AG04449 (cell line): ENCODE results near the gene FRS3.

Experiments
- CTCF ChIA-PET: fragments of 350-600 bp; formaldehyde crosslinking; extraction: SDS; loops from one replicate; lab custom pipeline; 2021; ENCODE audit warnings: antibody characterized with exemption; lab: Yijun Ruan, JAX
- POLR2A ChIA-PET: fragments of 400-600, 350-600 bp; formaldehyde crosslinking; extraction: SDS; loops from one replicate; lab custom pipeline; 2020; ENCODE audit warnings: antibody characterized with exemption, inconsistent platforms; lab: Yijun Ruan, JAX
- DNase-seq: peaks from one replicate; pipeline ENCODE4 v3.0.0-alpha.2; 2010; ENCODE audit warnings: low read depth, low spot score
- H3K4me3 ChIP-seq: 2 replicates; pipeline ENCODE4 v1.5.1; 2011; ENCODE audit warnings: low read depth, mild to moderate bottlenecking, control low read depth, low read length
- CTCF ChIP-seq: IDR thresholded peaks from one replicate; pipeline ENCODE4 v1.5.1; 2011; ENCODE audit warnings: mild to moderate bottlenecking, moderate library complexity, low read length, control low read depth, inconsistent platforms; ENCODE audit not compliant: insufficient read depth; ENCODE audit errors: missing control alignments

FRS3 gene

GRCh38 chr6:41734666-41735426 is 44.9 kb downstream of the FRS3 start:
- no peak for DNase-seq
- POLR2A ChIA-PET, result interaction anchor here (0.8 to 2.6 kb wide), 7 partner anchors 12 to 51 kb away, joined by 3 to 10 read pairs (median 4); no protein-coding TSS in a partner anchor
- no peak for TF ChIP-seq CTCF
- CTCF ChIA-PET, result interaction anchor here (0.6 to 6.0 kb wide), 19 partner anchors 12 to 367 kb away, joined by 3 to 50 read pairs (median 6); partner anchors contain the start of gene TOMM6
- H3K4me3 ChIP-seq, result peak overlapping the region; percentile 73

- DNase-seq, result no peak
- H3K4me3 ChIP-seq, result peak overlapping the region; percentile 73
- ChIA-PET POLR2A (interaction anchor here (0.7 to 2.6 kb wide), 12 partner anchors 11 to 317 kb away, joined by 3 to 10 read pairs (median 4); partner anchors contain the start of gene TAF8), CTCF (interaction anchor here (0.9 to 6.0 kb wide), 18 partner anchors 9 to 366 kb away, joined by 3 to 50 read pairs (median 6); partner anchors contain the start of gene TOMM6)
- no peak for TF ChIP-seq CTCF
Observed at GRCh38 chr6:41733707-41734665, 45.7 kb downstream of the FRS3 start.

GRCh38 chr6:41733360-41733706 is 46.4 kb downstream of the FRS3 start:
- peak overlapping the region; percentile 73 for H3K4me3 ChIP-seq
- CTCF ChIA-PET, result interaction anchor here (0.9 to 6.0 kb wide), 15 partner anchors 9 to 365 kb away, joined by 3 to 50 read pairs (median 6); no protein-coding TSS in a partner anchor
- POLR2A ChIA-PET, result interaction anchor here (0.7 to 2.6 kb wide), 9 partner anchors 10 to 317 kb away, joined by 3 to 10 read pairs (median 8); partner anchors contain the start of gene TAF8
- no peak for DNase-seq
- no peak for TF ChIP-seq CTCF

GRCh38 chr6:41732591-41733359 is 46.9 kb downstream of the FRS3 start:
- ChIA-PET CTCF (interaction anchor here (0.9 to 6.0 kb wide), 11 partner anchors 10 to 365 kb away, joined by 3 to 50 read pairs (median 15); no protein-coding TSS in a partner anchor), POLR2A (interaction anchor here (0.7 to 2.6 kb wide), 7 partner anchors 10 to 318 kb away, joined by 3 to 10 read pairs (median 8); partner anchors contain the start of gene TAF8)
- no peak for DNase-seq
- TF ChIP-seq CTCF, result no peak
- peak overlapping the region; percentile 73 for H3K4me3 ChIP-seq

GRCh38 chr6:41732149-41732548 is 47.6 kb downstream of the FRS3 start:
- POLR2A ChIA-PET, result no interaction called here
- no peak for TF ChIP-seq CTCF

More at GRCh38 chr6:41732149-41732548, 47.6 kb downstream of the FRS3 start:
- CTCF ChIA-PET, result interaction anchor here (3.4 to 4.4 kb wide), 2 partner anchors 26 to 48 kb away, joined by 32 to 33 read pairs; no protein-coding TSS in a partner anchor
- H3K4me3 ChIP-seq, result no peak overlapping the region
- no peak for DNase-seq
